HG03469 (cell line): Measurements from ENCODE around the gene SPRY2.

Source experiments
- ATAC-seq: cut with Tn5 transposase; IDR thresholded peaks from one replicate; pipeline ENCODE4 v1.9.1; 2021; ENCODE audit warnings: mild to moderate bottlenecking, moderate library complexity, moderate number of reproducible peaks; ENCODE audit not compliant: unreplicated experiment

The SPRY2 gene

DNA sequence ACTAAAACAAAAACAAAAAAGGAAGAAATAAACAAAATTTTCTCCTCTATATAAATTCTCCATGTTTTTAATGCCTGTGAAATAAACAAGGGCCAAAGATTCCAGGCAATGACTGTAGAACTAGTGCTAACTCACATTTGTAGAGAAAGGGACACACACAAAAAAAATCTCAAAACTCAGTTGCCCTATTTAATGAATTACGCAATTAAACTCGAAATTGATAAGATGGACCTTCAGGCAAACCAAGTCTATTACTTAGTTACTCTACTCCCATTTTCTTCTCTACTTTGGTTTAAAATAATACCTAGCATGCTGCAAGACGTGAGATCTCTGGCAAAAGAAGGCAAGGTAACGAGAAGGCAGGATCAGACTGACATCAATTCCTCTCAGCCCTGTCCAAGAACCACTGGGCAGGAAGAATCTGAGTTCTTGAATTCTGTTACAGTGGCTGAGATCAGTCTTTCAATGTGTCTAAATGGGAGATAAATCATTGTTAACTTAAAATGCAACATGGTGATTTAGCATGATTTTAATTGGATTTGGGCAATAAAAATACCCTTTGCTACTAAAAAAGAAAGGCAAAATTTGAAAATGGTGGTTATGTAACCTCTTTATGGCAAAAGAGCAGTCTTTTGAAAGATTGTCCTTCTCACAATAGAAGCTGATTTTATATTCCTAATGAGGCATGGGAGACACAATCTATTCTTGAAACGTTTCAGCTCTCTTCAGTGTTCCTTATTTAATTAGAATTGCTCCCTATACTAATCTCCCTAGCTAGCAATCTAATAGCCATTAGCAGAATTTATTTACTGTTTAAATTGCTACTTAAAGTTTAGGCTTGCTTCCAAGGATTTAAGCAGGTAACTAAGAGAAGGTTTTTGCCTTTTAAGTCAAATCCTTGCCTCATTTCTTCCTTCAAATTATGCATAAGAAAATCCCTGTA, 25.9 kb downstream of the SPRY2 start:
- no peak for ATAC-seq

DNA sequence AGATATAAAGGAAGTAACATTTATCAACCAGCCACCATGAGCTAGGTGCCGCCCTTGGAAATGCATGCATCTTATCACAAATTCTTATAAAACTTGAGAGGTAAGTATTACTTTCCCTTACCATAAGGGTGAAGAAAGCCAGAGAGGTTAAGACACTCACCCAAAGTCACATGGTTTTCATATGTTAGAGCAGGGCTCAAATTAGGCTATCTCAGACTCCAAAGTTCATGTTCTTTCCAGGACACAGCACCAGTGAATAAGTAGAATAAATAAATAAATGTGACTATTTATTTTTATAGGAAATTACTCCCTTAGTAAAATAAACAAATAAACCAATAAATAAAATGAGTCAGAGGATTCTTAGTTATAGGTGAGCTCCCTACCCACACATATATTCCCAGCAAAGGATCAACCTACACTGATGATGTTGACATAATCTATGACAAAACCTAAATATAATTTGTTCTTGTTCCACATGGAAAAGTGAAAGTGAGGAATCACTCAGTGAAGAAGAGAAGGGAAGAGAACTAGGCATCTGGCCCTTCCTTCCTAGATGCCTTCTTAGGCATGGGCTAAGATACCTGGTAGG, 27.2 kb downstream of the SPRY2 start:
- no peak for ATAC-seq

DNA sequence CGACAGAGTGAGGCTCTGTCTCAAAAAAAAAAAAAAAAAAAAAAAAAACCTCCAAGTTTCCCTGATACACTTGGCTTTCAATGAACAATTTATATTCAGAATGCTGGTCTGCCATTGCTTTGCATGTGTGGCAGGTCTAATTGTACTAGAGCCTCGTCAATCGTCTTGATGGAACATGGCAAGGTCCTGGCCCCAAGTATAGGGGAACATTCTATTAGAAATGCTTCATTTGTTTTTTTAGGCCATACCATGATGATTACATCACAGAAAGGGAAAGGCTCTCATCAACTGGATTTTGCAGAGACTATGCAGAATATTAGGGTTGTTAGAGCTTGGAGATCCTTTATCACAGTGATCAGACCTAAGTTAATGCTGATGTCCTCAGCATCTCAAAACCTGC, 28.0 kb downstream of the SPRY2 start:
- no peak for ATAC-seq

DNA sequence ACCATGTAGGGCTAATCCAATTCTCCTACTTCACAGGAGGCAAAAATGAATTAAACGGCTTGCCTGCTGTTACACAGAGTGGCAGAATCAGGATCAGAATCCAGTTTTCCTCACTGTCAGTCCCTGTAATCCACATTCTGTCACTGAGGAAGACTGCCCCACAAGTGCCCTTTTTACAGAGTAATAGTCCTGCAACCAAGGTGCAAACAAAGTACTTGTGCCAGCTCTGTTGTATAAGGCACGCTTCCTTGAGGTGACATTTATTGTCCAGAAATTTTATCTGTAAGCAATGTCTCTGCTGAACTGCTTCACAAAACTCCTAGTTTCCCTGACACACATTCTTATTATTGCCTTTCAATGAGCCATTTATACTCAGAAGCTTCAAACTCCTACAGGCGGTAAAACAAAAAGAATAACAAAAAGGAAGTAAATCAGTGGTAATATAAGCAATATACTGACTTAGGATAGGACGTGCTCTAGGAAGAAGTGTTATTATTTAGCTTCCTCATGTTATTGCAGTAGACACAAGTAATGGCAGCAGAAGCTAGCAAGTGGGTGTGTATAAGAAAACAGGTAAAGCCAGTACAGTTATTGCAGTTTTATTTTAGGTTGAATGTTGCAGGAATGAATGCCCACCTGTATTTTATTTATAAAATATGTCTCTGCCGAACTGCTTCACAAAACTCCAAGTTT, 28.8 kb downstream of the SPRY2 start:
- ATAC-seq: no peak

DNA sequence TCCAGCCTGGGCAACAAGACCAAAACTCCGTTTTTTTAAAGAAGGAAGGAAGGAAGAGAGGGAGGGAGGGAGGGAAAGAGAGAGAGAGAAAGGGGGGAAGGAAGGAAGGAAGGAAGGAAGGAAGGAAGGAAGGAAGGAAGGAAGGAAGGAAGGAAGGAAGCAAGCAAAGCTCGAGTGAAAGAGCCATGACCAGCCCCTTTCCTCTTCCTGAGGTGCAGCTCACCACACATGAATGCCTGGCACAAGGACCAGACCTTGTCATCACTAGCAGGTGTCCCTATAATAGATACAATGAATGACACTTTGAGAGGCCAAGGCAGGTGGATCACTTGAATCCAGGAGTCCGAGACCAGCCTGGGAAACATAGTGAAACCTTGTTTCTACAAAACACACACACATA, 31.0 kb downstream of the SPRY2 start:
- ATAC-seq: no peak

DNA sequence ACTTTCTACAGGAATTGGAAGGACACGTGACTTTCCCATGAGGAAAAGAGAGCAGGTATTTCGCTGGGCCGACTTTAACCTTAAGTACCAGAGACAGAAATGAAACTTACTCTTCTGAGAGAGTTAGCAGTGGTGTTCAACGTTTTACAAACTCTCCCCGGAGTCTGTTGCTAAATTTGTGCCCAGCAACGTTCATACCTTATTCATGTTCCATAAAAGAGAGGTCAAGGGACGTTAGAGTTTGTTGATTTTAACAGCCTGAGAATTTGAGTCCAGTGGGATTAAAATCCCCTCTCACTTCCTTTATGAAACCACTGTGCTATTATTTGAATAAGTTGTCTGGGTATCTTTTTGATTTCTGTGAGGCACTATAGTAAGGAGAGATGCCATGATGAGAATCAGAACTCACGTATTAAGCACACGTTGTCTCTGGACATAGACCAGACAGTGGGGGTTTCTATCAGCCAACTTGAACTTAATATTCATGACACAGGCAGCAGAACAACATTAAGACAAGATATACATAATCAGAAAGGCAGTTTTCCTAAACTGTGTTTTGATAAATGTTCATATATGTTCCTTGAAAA, 33.4 kb downstream of the SPRY2 start:
- no peak for ATAC-seq

DNA sequence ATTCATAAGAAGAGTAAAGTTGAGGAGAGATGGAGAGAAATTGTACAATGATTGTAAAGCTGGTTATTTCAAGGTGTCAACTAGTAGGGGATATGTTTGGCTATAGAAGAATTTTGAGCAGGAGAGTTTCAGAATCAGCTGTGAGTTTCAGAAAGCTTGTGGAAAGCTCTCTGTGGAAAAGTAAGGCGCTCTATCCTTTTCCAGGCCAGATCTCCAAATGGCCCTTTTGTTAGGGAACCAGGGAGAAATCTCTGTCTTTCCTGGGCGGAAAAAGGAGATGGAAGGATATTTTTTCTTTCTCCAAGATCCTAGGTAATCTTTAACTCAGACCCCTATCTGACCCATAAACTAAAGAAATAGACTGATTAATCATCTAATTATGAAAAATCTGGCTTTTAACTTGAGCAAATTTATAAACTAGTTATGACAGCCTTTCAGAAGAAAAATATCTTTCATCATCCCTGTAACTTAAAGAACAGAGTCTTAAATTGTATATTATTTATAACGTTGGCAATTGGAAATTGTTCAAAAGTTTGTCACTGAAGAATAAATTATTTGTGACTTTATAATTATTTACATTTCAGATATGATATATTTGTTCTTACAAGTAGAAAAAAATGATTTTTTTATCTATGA, 34.5 kb downstream of the SPRY2 start:
- ATAC-seq: no peak

DNA sequence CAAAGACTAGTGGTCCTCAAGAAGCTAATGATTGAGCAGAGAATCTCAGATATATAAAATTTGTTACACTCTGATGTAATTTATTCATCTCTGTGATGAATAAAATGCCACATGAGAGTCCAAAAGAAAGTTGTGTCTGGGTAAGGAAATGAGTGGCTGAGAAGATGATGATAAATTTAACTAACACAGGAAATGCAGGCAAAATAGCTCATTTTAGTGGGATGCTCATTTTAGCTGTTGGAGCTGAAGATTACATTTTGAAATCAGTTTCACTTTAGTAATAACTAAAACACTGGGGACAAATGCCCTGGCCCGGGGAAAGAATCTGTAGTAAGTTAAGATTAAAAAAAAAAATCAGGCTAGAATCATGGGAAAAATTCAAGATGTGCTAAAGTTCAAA, 35.2 kb downstream of the SPRY2 start:
- no peak for ATAC-seq

DNA sequence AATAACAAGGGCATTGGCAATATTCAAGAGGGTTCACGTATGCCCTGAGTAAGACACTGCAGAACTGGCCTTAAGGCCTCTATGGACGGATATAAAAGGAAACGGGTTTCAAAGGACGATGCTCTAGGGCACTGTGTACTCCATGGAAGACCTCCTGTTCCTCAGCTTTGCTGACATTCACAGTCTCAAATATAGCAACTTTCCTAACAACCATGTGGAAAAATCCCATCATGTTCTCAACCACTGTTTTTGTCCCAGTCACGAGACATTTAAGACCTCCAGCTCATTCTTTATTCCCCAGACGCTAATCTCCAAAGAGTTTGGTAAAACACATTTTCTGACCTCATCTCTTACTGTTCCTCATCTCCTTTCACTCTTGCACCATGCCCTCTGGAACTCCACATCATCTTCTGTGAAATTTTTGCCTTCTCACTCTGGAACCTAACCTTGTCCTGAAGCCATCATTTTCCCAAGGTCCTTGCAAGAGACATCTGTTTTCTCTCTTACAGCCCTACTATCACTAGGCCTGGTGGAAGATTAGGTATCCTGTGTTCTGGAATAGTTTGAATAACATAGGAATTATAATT, 37.6 kb downstream of the SPRY2 start:
- no peak for ATAC-seq

DNA sequence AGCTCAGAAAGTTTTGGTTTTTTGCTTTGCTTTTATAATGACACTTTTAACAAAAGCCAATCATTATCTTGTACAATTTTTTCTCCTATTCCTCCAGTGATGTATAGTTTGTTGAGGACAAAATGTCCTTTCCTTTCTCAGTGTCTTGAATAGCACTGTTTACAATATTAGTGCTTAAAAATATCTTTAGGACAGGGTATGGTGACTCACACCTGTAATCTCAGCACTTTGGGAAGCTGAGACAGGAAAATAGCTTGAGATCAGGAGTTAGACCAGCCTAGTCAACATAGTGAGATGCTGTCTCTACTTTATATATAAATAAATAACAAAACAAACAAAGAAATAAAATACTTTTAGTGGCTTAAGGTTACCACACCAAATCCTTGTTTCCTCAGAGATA, 41.9 kb downstream of the SPRY2 start:
- no peak for ATAC-seq

DNA sequence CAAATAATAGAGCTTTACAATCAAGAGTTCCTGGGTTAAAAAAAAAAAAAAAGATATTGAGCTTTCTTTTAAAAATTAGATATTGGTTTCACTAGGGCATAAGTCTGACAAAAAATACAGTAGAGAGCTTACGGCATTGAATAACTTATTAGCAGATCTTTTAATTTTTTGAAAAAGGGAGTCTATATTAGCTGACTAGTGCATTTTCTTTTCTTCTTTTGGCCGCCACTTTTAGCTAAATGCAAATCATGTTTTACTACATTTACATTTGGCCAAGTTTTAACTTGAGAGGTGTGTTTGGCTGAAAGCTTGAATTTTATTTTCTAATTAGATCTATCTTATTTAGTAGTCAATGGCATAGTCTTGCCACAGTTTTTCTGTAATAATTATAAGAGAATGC, 43.4 kb downstream of the SPRY2 start:
- ATAC-seq: no peak

DNA sequence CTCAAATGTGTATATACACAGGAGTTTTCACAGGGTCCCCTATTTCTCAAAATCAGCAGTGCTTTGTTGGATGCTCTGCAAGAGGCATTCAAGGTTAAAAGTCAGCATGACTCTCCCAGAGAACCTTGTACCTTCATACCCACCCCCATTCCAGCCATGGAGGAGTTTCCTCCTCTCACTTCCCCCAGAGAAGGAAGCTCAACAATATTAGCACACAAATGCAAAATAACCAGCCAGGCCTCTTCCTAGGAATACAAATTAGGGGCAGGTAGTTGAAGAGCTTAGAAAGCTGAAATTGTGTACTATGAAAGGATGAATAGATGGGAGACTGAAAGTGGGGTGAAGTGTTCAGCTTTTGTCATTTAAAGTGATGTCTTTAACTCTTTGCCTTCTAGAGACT, 43.8 kb downstream of the SPRY2 start:
- no peak for ATAC-seq

DNA sequence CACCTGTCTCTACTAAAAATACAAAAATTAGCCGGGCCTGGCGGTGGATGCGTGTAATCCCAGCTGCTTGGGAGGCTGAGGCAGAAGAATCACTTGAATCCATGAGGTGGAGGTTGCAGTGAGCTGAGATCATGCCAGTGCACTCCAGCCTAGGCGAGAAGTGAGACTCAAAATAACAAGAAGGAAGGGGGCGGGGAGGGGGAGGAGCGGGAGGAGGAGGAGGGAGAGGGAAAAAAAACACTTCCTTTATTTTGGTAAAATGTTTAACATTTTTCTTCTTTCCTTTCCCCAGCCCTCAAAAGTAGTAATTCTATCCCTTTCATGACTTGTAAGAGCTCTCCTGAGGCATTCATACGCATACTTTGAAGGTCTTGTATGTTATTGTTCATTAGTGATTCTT, 44.3 kb downstream of the SPRY2 start:
- no peak for ATAC-seq

DNA sequence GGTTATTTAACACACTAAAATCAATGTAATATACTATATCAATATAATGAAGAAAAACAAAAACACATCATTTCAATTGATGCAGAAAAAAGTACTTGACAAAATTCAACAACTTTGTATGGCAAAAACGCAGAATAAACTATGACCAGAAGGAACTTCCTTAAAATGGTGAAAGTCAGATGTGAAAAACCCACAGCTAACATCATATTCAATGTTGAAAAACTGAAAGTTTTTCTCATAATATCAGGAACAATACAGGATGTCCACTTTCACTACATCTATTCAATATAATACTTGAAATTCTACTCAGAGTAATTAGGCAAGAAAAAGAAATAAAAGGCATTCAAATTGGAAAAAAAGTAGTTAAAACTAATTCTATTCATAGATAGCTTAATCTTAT, 50.3 kb downstream of the SPRY2 start:
- ATAC-seq: no peak
